ENCODE results near the gene TARS2.
A peak's percentile ranks its signal among the peaks of the same experiment; 100 is the strongest.

The TARS2 gene

DNA sequence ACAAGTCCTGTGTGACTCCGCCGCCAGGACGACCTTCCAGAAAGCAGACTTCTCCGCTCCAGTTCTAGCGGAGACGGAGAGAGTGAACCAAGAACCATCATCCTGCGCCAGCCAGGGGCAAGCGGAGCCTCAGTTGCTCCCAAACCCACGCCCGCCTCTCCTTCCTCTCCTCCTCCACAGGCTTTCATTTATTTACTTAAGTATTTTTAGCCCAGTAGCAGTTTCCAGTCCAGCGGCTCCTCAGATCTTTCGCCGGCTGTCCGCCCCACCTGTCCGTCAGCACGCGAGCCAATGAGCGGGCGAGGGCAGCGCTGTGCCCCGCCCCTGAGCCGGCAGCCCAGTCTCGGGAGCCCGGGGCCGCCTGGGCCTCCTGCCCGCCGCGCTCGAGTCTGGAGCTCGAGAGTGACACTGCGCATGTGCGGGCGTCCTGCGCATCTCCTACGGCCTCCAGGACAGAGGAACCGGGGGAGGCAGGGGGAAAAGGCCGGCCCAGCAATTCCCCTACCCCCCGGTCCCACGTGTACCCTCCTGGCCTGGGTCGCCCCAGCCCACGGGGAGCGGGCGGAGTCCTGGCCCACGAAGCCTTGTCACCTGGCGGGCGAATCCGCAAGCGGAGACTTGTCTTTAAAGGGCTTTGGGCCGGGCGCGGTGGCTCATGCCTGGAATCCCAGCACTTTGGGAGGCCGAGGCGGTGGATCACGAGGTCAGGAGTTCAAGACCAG lies 28.3 kb downstream of the TARS2 start, which contains the start of gene FALEC:
Gene FALEC (plus strand): TSS at position 425 of the 722 bp plus-strand sequence.
- peak within 1 kb of the TSS; percentile 22 for H3K27ac ChIP-seq (ENCODE audit: poor library complexity, severe bottlenecking)
- no peaks in the 10 kb centered on the region for H3K36me3 ChIP-seq (ENCODE audit: low read depth)
- ATAC-seq (ENCODE audit: low read depth), result peak; percentile 94
- peak; percentile 95 for DNase-seq (ENCODE audit: low spot score)
- TF ChIP-seq, protein P1, sequence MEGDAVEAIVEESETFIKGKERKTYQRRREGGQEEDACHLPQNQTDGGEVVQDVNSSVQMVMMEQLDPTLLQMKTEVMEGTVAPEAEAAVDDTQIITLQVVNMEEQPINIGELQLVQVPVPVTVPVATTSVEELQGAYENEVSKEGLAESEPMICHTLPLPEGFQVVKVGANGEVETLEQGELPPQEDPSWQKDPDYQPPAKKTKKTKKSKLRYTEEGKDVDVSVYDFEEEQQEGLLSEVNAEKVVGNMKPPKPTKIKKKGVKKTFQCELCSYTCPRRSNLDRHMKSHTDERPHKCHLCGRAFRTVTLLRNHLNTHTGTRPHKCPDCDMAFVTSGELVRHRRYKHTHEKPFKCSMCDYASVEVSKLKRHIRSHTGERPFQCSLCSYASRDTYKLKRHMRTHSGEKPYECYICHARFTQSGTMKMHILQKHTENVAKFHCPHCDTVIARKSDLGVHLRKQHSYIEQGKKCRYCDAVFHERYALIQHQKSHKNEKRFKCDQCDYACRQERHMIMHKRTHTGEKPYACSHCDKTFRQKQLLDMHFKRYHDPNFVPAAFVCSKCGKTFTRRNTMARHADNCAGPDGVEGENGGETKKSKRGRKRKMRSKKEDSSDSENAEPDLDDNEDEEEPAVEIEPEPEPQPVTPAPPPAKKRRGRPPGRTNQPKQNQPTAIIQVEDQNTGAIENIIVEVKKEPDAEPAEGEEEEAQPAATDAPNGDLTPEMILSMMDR (IDR thresholded peaks at IDR 0.05; ENCODE audit: poor library complexity, severe bottlenecking), result no peak
- H3K4me1 ChIP-seq (ENCODE audit: insufficient read depth, poor library complexity, severe bottlenecking), result peaks cover 11% of the 10 kb centered on the region
- no peaks in the 10 kb centered on the region for H3K9me3 ChIP-seq (ENCODE audit: severe bottlenecking)
- no peaks in the 10 kb centered on the region for H3K27me3 ChIP-seq (ENCODE audit: insufficient read depth, poor library complexity, severe bottlenecking)
- peak within 1 kb of the TSS; percentile 40 for H3K4me3 ChIP-seq (ENCODE audit: severe bottlenecking)

DNA sequence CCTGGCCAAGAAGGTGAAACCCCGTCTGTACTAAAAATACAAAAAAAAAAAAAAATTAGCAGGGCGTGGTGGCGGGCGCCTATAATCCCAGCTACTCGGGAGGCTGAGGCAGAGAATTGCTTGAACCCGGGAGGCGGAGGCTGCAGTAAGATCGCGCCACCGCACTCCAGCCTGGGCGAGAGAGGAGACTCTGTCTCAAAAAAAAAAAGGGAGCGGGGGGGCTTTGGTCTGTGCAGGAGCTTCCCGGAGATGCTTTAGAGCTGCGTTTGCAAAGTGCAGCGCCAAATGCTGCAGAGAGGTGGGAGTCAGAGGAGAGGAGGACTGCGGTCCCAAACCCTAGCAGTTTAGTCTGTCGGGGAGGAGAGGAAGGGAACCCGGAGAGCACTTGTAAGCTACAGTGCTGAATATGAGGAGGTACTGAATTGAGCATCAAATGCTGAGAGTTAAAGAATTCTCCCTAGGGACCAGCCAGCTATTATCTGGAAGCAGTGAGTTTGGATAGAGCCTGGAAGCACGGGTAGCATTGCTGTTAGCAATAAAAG lies 28.9 kb downstream of the TARS2 start:
- H3K4me3 ChIP-seq (ENCODE audit: severe bottlenecking), result peak overlapping the region; percentile 40
- no peak for DNase-seq (ENCODE audit: low spot score)

DNA sequence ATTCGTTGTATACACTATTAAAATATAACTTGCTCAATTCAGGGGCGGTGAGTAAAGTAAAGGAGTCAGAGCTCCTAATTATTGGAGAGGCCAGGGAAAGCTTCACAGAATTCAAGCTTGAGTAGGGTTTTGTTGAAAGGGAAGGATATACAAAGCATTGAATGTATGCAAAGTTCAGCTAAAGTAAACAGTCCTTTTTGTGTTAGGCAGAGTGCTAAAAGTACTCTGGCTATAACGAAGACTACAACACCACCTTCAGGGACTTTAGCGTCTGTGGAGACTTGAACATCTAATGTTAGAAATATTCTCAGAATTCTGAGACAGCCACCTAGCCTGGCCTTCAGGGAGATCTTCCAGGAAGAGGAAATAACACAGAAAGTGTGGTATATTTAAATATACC lies 29.4 kb downstream of the TARS2 start:
- peaks cover 11% of the 10 kb centered on the region for H3K4me1 ChIP-seq (ENCODE audit: insufficient read depth, poor library complexity, severe bottlenecking)
- H3K9me3 ChIP-seq (ENCODE audit: severe bottlenecking), result no peaks in the 10 kb centered on the region
- peak overlapping the region; percentile 14 for H3K27ac ChIP-seq (ENCODE audit: poor library complexity, severe bottlenecking)
- no peaks in the 10 kb centered on the region for H3K27me3 ChIP-seq (ENCODE audit: insufficient read depth, poor library complexity, severe bottlenecking)
- TF ChIP-seq, protein P1 (IDR thresholded peaks at IDR 0.05; ENCODE audit: poor library complexity, severe bottlenecking), result no peak
- no peaks in the 10 kb centered on the region for H3K36me3 ChIP-seq (ENCODE audit: low read depth)
- peak overlapping the region; percentile 40 for H3K4me3 ChIP-seq (ENCODE audit: severe bottlenecking)
- no peak for ATAC-seq (ENCODE audit: low read depth)
- no peak for DNase-seq (ENCODE audit: low spot score)

More for the DNA sequence above, 28.9 kb downstream of the TARS2 start:
- no peak for ATAC-seq (ENCODE audit: low read depth)
- Histone ChIP-seq H3K27me3 (ENCODE audit: insufficient read depth, poor library complexity, severe bottlenecking) (no peaks in the 10 kb centered on the region), H3K27ac (ENCODE audit: poor library complexity, severe bottlenecking) (peak overlapping the region; percentile 14), H3K36me3 (ENCODE audit: low read depth) (no peaks in the 10 kb centered on the region), H3K9me3 (ENCODE audit: severe bottlenecking) (no peaks in the 10 kb centered on the region), H3K4me1 (ENCODE audit: insufficient read depth, poor library complexity, severe bottlenecking) (peaks cover 11% of the 10 kb centered on the region)
- TF ChIP-seq, protein P1 (IDR thresholded peaks at IDR 0.05; ENCODE audit: poor library complexity, severe bottlenecking), result no peak

DNA sequence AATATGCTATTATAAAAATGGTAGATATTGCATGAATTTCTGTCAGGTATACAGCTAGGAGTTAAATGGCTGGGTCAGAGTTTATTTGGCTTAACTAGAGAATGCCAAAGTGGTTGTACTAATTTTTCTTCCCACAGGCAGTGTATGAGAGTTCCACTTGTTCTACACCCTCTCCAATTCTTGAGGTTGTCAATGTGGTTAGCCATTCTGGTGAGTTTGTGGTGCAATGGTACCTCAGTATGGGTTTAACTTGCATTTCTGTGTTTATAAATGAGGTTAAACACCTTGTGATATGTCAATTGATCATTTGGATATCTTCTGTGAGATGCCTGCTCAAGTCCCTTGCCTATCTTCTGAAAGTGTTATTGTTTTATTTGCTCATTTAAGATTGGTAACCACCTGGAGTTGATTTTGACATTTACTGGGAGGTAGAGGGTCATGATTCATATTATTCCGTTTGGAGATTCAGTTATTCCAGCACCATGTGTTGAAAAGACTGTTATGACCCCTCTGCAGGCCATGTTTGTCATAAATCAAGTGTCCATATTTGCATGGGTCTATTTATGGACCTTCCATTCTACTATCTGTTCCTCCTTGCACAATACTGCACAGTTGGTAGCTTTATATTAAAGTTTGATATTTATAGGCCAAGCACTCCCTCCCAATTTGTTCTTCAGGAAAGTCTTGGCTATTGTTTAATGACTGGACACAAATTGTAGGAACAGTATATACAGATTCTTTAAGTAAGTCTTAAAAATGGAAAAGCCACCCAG lies 34.2 kb downstream of the TARS2 start:
- no peak overlapping the region for H3K27ac ChIP-seq (ENCODE audit: poor library complexity, severe bottlenecking)
- ATAC-seq (ENCODE audit: low read depth), result no peak
- H3K4me1 ChIP-seq (ENCODE audit: insufficient read depth, poor library complexity, severe bottlenecking), result no peaks in the 10 kb centered on the region
- H3K4me3 ChIP-seq (ENCODE audit: severe bottlenecking), result no peak overlapping the region
- H3K27me3 ChIP-seq (ENCODE audit: insufficient read depth, poor library complexity, severe bottlenecking), result no peaks in the 10 kb centered on the region
- no peak for DNase-seq (ENCODE audit: low spot score)
- H3K9me3 ChIP-seq (ENCODE audit: severe bottlenecking), result no peaks in the 10 kb centered on the region
- TF ChIP-seq, protein P1 (IDR thresholded peaks at IDR 0.05; ENCODE audit: poor library complexity, severe bottlenecking), result no peak
- H3K36me3 ChIP-seq (ENCODE audit: low read depth), result no peaks in the 10 kb centered on the region

Data from RWPE2 (cell line).